ENCODE results near the gene MARCHF6.
"Not testable (repeated sequence)": the region's sequence is repeated elsewhere in the genome, so short reads cannot be mapped to it uniquely, and the experiment has no call there.

Gene MARCHF6

DNA sequence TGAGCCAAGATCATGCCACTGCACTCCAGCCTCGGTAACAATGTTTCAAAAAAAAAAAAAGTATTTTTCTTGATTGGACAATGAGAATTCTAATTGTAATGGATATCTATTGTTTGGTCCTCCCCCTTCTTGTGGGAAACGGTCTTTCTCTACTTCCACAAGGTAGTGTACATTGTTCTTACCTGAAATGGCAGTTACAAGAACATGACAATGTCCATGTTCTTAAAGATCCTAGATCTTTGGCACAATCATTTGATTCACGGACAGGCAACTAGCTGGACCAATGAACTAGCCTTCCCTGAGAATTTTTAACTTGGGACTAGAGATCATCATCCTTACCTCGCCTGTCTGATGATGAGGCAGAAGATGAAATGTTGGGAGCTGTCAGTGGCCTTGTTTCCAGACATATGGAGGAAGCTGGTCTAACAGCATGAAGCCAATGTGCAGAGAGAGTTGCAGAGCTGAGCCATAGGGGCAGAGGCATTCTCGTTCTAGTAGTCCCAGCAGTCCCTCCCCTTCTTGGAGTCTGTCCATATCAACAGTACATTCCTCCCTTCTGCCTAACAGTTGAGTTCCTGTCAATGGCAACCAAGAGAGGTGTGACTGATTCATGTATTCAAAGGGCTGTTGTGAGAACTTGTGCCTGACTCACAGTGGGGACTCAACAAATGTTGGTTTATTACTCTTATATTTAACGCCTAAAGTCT is 2.1 kb upstream of the MARCHF6 start:
- peak; percentile 44 for DNase-seq

GRCh38 chr5:10351919-10352318 is 1.6 kb upstream of the MARCHF6 start:
- DNase-seq, result no peak

DNA sequence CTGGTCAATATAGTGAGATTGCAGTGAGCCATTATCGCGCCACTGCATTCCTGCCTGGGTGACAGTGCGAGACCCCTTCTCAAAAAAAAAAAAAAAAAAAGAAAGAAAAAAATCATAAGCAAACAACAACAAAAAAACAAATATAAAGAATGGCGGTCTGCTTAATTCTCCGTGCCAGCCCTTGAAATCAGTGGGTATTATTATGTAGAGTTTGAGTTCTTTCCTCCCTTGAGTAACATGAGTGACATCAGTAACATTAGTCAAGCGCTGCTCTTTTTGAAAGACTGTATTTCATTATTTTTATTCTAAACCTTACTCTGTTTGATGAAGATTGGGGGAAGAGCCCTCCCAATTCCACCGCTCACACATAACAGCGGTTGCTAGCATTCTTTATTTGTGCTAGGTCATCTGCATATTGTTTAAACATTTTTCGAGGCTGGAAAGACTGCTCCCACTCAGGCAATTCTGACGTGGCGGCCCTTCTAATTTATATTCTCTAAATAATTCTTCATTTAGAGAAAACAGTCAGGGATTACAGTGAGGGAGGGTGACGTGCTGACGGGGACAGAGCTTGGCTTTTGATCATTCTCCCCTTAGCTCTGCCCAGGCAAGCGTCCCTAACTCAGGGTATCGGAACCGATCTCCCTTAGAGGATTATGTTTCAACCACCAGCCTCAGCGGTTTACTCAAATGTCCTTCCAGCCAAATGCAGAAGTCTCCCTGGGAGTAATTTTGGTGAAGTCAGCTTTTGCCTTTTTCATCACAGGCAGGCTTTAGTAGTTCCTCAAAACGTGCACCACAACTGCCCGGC is 860 bp upstream of the MARCHF6 start:
- DNase-seq, result no peak

GRCh38 chr5:10354048-10354872 is 765 bp downstream of the MARCHF6 start:
- peak; percentile 29 for DNase-seq

DNA sequence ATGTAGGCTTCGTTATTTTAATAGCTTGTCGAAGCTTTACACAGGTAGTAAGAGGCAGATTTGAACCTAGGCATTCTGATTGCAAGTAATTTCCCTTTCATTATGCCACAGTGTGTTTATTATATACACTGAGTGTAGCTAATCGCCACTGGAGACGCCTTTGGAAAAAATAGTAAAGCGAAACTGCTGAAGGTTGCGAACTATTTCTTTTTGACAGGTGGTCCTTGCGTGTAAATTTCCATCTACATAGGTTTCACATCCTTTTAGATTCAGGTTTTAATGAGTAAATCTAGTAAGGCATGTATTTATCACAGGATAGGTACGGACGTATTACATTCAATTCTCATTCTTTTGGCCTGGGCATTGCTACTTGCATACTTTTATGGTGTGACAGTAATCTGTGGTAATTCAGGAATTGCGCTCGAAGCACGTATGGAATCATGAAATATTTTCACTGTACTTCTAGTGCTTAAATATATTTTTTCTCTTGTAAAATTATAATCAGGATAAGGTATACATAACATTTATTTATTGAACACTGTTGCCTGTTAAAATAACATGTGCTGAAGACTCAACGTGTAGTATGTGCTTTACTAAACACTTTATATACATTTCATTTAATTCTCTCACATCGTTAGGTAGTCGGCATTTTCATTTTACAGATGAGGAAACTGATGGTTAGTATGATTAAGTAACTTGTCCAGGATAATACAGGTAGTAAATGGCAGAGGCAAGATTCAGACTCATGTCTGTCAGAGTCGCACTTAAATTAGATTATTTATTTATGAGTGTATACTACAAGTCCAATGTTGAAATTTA is 1.8 kb downstream of the MARCHF6 start:
- no peak for DNase-seq

- no peak for DNase-seq
These were observed 5.5 kb downstream of the MARCHF6 start for GRCh38 chr5:10358999-10359398.

GRCh38 chr5:10360686-10361085 is 7.2 kb downstream of the MARCHF6 start:
- DNase-seq, result no peak

DNA sequence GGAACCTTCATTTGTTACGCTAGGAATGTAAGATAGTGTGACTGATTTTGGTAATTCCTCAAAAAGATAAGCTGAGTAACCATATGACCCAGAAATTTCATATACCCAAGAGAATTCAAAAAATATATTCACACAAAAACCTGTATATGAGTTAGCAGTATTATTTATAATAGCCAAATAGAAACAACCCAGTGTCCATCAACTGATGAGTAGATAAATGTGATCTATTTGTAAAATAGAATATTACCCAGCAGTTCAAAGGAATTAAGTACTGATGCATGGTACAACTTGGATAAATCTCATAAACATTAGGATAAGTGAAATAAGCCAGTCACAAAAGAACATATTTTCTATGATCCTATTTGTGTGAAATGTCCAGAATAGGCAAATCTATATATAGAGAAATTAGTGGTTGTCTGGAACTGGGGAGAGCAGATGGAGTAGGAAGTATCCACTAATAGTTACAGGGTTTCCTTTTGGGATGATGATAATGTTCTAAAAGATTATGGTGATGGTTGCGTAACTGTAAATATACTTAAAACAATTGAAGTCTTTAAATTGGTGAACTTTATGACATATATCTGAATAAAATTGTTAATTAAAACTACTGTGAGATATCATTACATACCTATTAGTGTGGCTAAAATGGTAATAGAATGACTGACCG is 10.2 kb downstream of the MARCHF6 start:
- no peak for DNase-seq

DNA sequence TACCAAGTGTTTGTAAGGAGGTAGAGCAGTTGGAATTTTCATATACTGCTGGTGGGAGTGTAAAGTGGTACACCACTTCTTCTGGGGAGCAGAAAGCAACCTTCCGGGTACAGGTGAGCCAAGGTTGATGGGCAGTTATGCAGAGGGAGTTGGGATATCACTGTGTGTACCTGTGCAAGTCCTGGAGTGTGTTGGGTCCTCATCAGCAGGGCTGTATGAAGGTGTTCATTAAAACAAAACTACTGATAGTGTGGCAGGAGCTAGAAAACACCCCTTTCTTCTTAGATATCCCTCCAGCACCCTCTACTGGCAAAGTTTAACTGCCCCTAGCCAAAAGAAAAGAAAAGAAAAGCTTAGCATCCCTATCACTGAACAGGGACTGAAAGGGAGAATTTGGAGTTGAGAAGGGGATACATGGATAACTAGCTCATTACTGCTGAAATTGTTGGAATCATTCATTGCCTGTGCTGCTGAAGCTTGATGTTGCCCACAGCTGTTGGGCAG is 10.7 kb downstream of the MARCHF6 start:
- DNase-seq, result no peak

GRCh38 chr5:10365782-10366181 is 12.3 kb downstream of the MARCHF6 start:
- no peak for DNase-seq

DNA sequence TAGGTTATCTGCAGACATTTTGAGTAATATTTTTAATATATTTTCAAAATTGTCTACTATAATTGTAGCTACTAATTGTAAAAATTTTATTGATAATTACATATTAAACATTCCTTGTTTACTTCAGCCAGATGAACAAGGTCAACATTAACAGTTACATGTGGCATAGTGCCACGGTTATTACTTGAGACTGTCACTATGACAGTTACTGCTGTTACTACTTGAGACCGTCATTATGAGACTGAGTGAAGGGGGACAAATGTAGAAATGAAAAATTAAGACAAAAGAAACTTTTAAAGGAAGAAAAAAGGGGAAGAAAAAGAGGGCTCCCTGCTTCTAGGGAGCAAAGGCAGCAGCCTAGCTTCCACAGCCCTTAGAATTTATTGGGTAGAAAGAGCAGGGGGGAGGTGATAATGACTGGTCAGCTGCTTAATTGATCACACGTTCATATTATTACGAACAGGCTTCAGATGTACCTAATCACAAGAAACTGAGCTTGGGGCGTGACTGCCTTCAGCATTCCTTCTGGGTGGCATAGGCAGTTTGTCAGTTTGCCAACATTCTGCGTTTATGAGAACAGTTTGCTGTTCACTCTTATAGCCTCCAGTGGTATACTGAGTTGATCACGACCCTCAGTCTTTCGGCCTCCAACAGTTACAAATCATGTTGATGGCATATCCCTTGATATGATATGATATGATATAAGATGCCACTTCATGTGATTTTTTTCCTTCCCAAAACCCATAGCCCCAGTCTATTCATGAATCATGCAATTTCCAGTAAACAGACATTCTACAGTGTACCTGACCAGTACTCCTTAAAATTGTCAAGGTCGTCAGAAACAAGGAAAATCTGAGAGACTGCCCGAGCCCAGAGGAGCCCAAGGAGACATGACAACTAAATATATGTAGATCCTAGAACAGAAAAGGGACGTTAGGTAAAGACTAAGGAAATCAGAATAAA is 13.1 kb downstream of the MARCHF6 start:
- DNase-seq, result peak; percentile 83

DNA sequence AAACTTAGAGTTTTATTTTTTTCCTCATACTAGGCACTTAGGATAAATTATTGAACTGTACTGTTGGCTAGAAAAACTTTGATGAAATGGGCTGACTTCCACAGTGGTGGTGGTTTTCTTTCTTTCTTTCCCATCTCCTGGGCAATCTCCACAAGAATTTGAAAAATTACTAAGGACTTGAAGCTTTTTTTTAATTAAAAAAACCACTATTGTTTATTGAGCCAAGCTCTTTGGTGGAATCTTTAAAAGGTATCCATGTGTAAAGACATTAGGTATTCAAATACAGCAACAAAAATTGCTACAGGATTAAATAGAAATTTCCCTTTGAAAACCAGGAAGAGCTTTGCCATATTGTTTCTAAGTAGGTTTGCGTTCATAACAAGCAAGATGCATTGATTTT is 14.1 kb downstream of the MARCHF6 start:
- no peak for DNase-seq

GRCh38 chr5:10370931-10371330 is 17.4 kb downstream of the MARCHF6 start:
- DNase-seq, result no peak

DNA sequence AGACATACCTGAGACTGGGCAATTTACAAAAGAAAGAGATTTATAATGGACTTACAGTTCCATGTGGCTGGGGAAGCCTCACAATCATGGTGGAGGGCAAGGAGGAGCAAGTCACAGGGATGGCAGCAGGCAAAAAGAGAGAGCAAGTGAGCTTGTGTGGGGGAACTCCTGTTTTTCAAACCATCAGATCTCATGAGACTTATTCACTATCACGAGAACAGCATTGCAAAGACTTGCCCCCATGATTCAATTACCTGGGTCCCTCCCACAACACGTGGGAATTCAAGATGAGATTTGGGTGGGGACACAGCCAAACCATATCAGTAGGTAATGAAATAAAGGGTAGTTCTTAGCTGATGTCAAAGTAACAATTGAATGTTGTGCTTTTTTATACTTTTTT is 17.9 kb downstream of the MARCHF6 start:
- DNase-seq, result not testable (repeated sequence)

- no peak for DNase-seq
These were observed 19.5 kb downstream of the MARCHF6 start for GRCh38 chr5:10372726-10373709.

- DNase-seq, result no peak
These were observed 20.8 kb downstream of the MARCHF6 start for GRCh38 chr5:10374046-10375022.

DNA sequence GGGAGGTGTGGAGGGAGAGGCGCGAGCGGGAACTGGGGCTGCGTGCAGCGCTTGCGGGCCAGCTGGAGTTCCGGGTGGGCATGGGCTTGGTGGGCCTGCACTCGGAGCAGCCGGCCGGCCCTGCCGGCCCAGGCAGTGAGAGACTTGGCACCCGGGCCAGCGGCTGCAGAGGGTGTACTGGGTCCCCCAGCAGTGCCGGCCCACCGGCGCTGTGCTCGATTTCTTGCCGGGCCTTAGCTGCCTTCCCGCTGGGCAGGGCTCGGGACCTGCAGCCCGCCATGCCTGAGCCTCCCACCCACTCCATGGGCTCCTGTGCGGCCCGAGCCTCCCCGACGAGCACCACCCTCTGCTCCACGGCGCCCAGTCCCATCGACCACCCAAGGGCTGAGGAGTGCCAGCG is 21.7 kb downstream of the MARCHF6 start:
- DNase-seq, result not testable (repeated sequence)

DNA sequence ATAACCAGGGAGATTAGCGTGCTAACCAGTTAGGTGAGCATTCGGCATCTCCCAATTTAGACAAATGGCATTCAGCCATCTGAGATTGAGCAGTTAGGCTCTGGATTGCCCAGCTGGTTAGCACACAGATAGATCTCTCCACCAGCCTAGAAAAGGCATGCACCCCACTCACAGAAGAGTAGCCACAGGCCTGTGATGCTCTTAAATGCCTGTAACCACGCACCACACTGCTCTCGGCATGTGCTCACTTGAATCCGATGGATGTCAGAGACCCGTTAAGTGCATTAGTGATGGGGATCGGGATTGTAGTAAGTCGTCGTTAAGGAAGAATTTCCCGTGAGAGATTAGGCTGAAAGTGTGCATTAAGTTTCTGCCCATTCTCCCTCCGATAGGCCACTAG is 23.0 kb downstream of the MARCHF6 start:
- no peak for DNase-seq

Measured in kidney glomerular epithelial cell (primary cell).